Astrocyte (in vitro differentiated cells and primary cell): ENCODE measurements around the gene BATF.

Experiments used
- CTCF ChIP-seq: IDR thresholded peaks from 2 replicates; pipeline ENCODE4 v1.5.1; 2011; ENCODE audit warnings: low read depth, mild to moderate bottlenecking, inconsistent platforms, low read length, moderate library complexity; ENCODE audit not compliant: insufficient read depth
- EZH2 ChIP-seq: IDR thresholded peaks from 2 replicates; pipeline ENCODE4 v1.6.1; 2012; ENCODE audit warnings: mild to moderate bottlenecking, low read length, inconsistent platforms; ENCODE audit not compliant: insufficient read depth

GRCh38 chr14:75553761-75554364 is 31.6 kb downstream of the BATF start:
- no peak for TF ChIP-seq CTCF
- no peak for TF ChIP-seq EZH2
